ENCODE measurements around the gene PTAR1. TPM values are rescaled to one million over a fixed set of nuclear protein-coding genes. Genes with fewer than 3 reads are reported as not detected.

PTAR1 gene
- total RNA-seq, 2 experiments from 2014 or later: 65.9 to 67.1 TPM

DNA sequence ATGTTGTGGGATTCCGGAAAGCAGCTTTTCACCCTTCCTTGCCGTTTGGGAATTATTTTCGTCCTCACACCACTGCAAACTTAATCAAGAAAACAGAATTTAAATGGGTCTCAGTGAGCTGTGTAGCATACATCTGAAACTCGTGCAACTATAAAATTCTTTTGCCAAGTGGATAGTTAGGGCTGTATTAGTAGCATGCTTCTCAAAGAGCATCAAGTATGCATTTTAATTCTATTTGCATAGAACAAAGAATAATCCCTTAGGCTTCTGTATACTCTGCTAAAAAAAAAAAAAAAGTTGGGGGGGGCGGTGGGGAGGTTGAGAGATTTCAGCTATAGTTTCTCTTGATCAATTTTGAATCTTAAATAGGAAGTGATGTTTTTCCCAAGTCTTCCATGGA is 75.9 kb downstream of the PTAR1 start:
- Histone ChIP-seq H3K27ac (ENCODE audit: low read depth in 1 of 2, low read length in 2 of 2) (no peak overlapping the region), H3K36me3 (ENCODE audit: insufficient read depth, low read length) (no peaks in the 10 kb centered on the region), H3K4me1 (ENCODE audit: insufficient read depth, low read length) (no peaks in the 10 kb centered on the region), H3K9me3 (ENCODE audit: control insufficient read depth in 1 of 2, insufficient read depth in 1 of 2, low read length in 2 of 2) (no peaks in the 10 kb centered on the region), H3K4me3 (ENCODE audit: low read length) (no peak overlapping the region), H3K27me3 (ENCODE audit: control insufficient read depth in 1 of 2, insufficient read depth in 2 of 2, low read length in 2 of 2) (no peaks in the 10 kb centered on the region)
- intact Hi-C loops (cut with DNase I, micrococcal nuclease): no loop called here
- POLR2A ChIA-PET: no interaction called here
- ATAC-seq (ENCODE audit: poor library complexity): no peak
- no peak overlapping the region for H3K4me3 Mint-ChIP-seq
- no peak overlapping the region for H3K27ac Mint-ChIP-seq
- TF ChIP-seq, protein P1, sequence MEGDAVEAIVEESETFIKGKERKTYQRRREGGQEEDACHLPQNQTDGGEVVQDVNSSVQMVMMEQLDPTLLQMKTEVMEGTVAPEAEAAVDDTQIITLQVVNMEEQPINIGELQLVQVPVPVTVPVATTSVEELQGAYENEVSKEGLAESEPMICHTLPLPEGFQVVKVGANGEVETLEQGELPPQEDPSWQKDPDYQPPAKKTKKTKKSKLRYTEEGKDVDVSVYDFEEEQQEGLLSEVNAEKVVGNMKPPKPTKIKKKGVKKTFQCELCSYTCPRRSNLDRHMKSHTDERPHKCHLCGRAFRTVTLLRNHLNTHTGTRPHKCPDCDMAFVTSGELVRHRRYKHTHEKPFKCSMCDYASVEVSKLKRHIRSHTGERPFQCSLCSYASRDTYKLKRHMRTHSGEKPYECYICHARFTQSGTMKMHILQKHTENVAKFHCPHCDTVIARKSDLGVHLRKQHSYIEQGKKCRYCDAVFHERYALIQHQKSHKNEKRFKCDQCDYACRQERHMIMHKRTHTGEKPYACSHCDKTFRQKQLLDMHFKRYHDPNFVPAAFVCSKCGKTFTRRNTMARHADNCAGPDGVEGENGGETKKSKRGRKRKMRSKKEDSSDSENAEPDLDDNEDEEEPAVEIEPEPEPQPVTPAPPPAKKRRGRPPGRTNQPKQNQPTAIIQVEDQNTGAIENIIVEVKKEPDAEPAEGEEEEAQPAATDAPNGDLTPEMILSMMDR (IDR thresholded peaks at IDR 0.05): no peak
- peaks cover 21% of the 10 kb centered on the region for H3K27me3 Mint-ChIP-seq
- no peaks in the 10 kb centered on the region for H3K36me3 Mint-ChIP-seq (ENCODE audit: low read depth)
- DNase-seq: no peak
- CTCF ChIA-PET: no interaction called here
- H3K4me1 Mint-ChIP-seq (ENCODE audit: low read depth): no peaks in the 10 kb centered on the region
- no peaks in the 10 kb centered on the region for H3K9me3 Mint-ChIP-seq

DNA sequence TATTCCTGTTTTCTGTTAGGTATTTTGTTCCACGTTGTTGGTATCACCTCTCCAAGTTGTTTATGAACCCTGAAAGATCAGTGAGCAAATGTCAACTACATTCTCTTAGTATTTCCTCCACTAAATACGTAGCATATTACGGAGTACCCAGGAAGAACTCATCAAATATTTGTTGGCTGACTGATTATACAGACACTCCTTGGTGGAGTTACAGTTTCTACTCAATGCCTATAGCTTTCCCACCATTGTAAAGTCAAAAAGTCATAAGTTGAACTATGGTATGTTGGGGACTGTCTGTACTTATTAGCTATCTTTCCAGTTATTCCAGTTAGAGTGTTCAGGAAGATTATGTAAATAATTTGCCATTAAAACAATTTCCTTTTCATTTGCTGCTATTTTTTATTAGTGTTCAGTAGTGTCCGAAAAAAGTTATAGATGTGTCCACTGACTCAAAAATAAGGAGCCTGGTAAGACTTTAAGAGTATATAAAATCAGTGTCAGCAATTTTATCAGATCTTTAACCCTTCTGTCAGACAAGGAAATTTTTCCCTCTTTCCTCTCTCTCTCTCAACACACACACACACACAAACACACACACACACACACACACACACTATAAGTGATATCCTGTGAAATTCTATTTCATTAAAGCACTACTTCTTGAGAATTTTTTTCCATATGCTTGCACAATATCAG is 80.8 kb downstream of the PTAR1 start:
- Histone ChIP-seq H3K27ac (ENCODE audit: low read depth in 1 of 2, low read length in 2 of 2) (no peak overlapping the region), H3K4me1 (ENCODE audit: insufficient read depth, low read length) (no peaks in the 10 kb centered on the region), H3K9me3 (ENCODE audit: control insufficient read depth in 1 of 2, insufficient read depth in 1 of 2, low read length in 2 of 2) (no peaks in the 10 kb centered on the region), H3K36me3 (ENCODE audit: insufficient read depth, low read length) (no peaks in the 10 kb centered on the region), H3K27me3 (ENCODE audit: control insufficient read depth in 1 of 2, insufficient read depth in 2 of 2, low read length in 2 of 2) (no peaks in the 10 kb centered on the region), H3K4me3 (ENCODE audit: low read length) (no peak overlapping the region)
- TF ChIP-seq, protein P1 (IDR thresholded peaks at IDR 0.05): no peak
- H3K27ac Mint-ChIP-seq: no peak overlapping the region
- DNase-seq (no peak), ATAC-seq (ENCODE audit: poor library complexity) (no peak)
- H3K4me1 Mint-ChIP-seq (ENCODE audit: low read depth): peaks cover 6% of the 10 kb centered on the region
- H3K36me3 Mint-ChIP-seq (ENCODE audit: low read depth): no peaks in the 10 kb centered on the region
- H3K27me3 Mint-ChIP-seq: peaks cover 25% of the 10 kb centered on the region
- ChIA-PET CTCF (no interaction called here), POLR2A (no interaction called here)
- no peak overlapping the region for H3K4me3 Mint-ChIP-seq
- intact Hi-C loops (cut with DNase I, micrococcal nuclease): loop anchor here in 1 of 2 experiments (10.0 kb wide), 2 partner anchors 166 to 576 kb away; partner anchors contain the start of gene SMC5
- H3K9me3 Mint-ChIP-seq: no peaks in the 10 kb centered on the region

GRCh38 chr9:69677931-69678330 is 81.9 kb downstream of the PTAR1 start:
- no peak overlapping the region for H3K4me3 ChIP-seq (ENCODE audit: low read length)
- Mint-ChIP-seq H3K4me1 (ENCODE audit: low read depth) (peaks cover 11% of the 10 kb centered on the region), H3K36me3 (ENCODE audit: low read depth) (no peaks in the 10 kb centered on the region), H3K4me3 (no peak overlapping the region), H3K27ac (no peak overlapping the region), H3K27me3 (peaks cover 27% of the 10 kb centered on the region), H3K9me3 (no peaks in the 10 kb centered on the region)
- ChIA-PET CTCF (no interaction called here), POLR2A (no interaction called here)
- no peaks in the 10 kb centered on the region for H3K36me3 ChIP-seq (ENCODE audit: insufficient read depth, low read length)
- ATAC-seq (ENCODE audit: poor library complexity) (no peak), DNase-seq (no peak)
- intact Hi-C loops (cut with DNase I, micrococcal nuclease): loop anchor here in 1 of 2 experiments (2.0 to 10.0 kb wide), 3 partner anchors 15 to 577 kb away; partner anchors contain the start of gene SMC5
- peaks cover 5% of the 10 kb centered on the region for H3K4me1 ChIP-seq (ENCODE audit: insufficient read depth, low read length)
- peaks cover 0 to under 1% of the 10 kb centered on the region in 2 experiments for H3K27me3 ChIP-seq (ENCODE audit: control insufficient read depth in 1 of 2, insufficient read depth in 2 of 2, low read length in 2 of 2)
- TF ChIP-seq, protein P1 (IDR thresholded peaks at IDR 0.05): no peak
- H3K27ac ChIP-seq (ENCODE audit: low read depth in 1 of 2, low read length in 2 of 2): no peak overlapping the region
- no peaks in the 10 kb centered on the region for H3K9me3 ChIP-seq (ENCODE audit: control insufficient read depth in 1 of 2, insufficient read depth in 1 of 2, low read length in 2 of 2)

All from CD4-positive, alpha-beta T cell (primary cell).